HEK293 (cell line): ENCODE results near the gene KIF21A.

Experiments used
- CTCF ChIA-PET: fragments of 350-600 bp; formaldehyde crosslinking; extraction: SDS; loops from one replicate; lab custom pipeline; 2021; ENCODE audit warnings: antibody characterized with exemption; lab: Yijun Ruan, JAX
- POLR2A ChIA-PET: fragments of 300-600 bp; formaldehyde crosslinking; extraction: SDS; loops from one replicate; lab custom pipeline; 2020; ENCODE audit warnings: antibody characterized with exemption, inconsistent platforms; lab: Yijun Ruan, JAX
- H3K27ac ChIP-seq: fragments of 200-500 bp; sonication (Bioruptor generic); 2 replicates; pipeline ENCODE4 v1.5.1; 2014; ENCODE audit warnings: low read depth, low read length, control low read depth, inconsistent platforms; ENCODE audit errors: extremely low read depth
- H3K36me3 ChIP-seq, 2 experiments: fragments of 200-500 bp in 1 of 2; sonication (Bioruptor generic) in 1 of 2; 1 replicate in 1 of 2; 2 replicates in 1 of 2; pipeline ENCODE4 v1.5.1; 2014 to 2017; ENCODE audit warnings: inconsistent platforms in 2 of 2, low read length in 2 of 2; ENCODE audit not compliant: control insufficient read depth in 2 of 2, insufficient read depth in 1 of 2
- H3K4me1 ChIP-seq: fragments of 200-500 bp; sonication (Bioruptor generic); 2 replicates; pipeline ENCODE4 v1.5.1; 2014; ENCODE audit warnings: mild to moderate bottlenecking, low read length, inconsistent platforms; ENCODE audit not compliant: control insufficient read depth, insufficient read depth
- H3K4me3 ChIP-seq: 2 replicates; pipeline ENCODE4 v1.5.1; 2011; ENCODE audit warnings: low read depth, mild to moderate bottlenecking, control low read depth, low read length, moderate library complexity
- H3K9me3 ChIP-seq: fragments of 200-500 bp; sonication (Bioruptor generic); 2 replicates; pipeline ENCODE4 v1.5.1; 2014; ENCODE audit warnings: low read depth, low read length, inconsistent platforms; ENCODE audit not compliant: control insufficient read depth, insufficient read depth
- BCL11B ChIP-seq: fragments of 450-650 bp; formaldehyde crosslinking; IDR thresholded peaks from 2 replicates; pipeline ENCODE4 v1.5.1; 2016; ENCODE audit warnings: low read depth, missing biosample characterization, missing genetic modification characterization
- KLF9 ChIP-seq: fragments of 450-650 bp; formaldehyde crosslinking; IDR thresholded peaks from 2 replicates; pipeline ENCODE4 v1.5.1; 2016; ENCODE audit warnings: missing biosample characterization, missing genetic modification characterization, low read depth
- SCRT2 ChIP-seq: fragments of 450-650 bp; formaldehyde crosslinking; IDR thresholded peaks from 2 replicates; pipeline ENCODE4 v1.5.1; 2016; ENCODE audit warnings: missing biosample characterization, missing genetic modification characterization
- WT1 ChIP-seq: fragments of 450-650 bp; formaldehyde crosslinking; IDR thresholded peaks from 2 replicates; pipeline ENCODE4 v1.5.1; 2016; ENCODE audit warnings: missing biosample characterization, missing genetic modification characterization
- ZIC2 ChIP-seq: fragments of 450-650 bp; formaldehyde crosslinking; IDR thresholded peaks from 2 replicates; pipeline ENCODE4 v1.5.1; 2016; ENCODE audit warnings: missing biosample characterization, missing genetic modification characterization
- ZNF112 ChIP-seq: fragments of 450-650 bp; formaldehyde crosslinking; IDR thresholded peaks from 2 replicates; pipeline ENCODE4 v1.5.0; 2017; ENCODE audit warnings: missing biosample characterization, missing genetic modification characterization
- ZNF114 ChIP-seq: fragments of 450-650 bp; formaldehyde crosslinking; IDR thresholded peaks from 2 replicates; pipeline ENCODE4 v1.5.0; 2017; ENCODE audit warnings: missing biosample characterization, missing genetic modification characterization
- ZNF132 ChIP-seq: fragments of 450-650 bp; formaldehyde crosslinking; IDR thresholded peaks from 2 replicates; pipeline ENCODE4 v1.5.1; 2017; ENCODE audit warnings: missing biosample characterization, missing genetic modification characterization, borderline replicate concordance
- ZNF184 ChIP-seq: fragments of 450-650 bp; IDR thresholded peaks from 2 replicates; pipeline ENCODE4 v1.5.1; 2018; ENCODE audit warnings: missing biosample characterization, mild to moderate bottlenecking, missing genetic modification characterization
- ZNF274 ChIP-seq, 2 experiments: fragments of 200-500 bp in 1 of 2; fragments of 450-650 bp in 1 of 2; sonication (Bioruptor generic) in 1 of 2; formaldehyde crosslinking in 1 of 2; IDR thresholded peaks; 2 replicates each; pipeline versions ENCODE4 v1.5.1 to v1.6.1; 2014 to 2016; ENCODE audit warnings: borderline replicate concordance in 1 of 2, inconsistent platforms in 1 of 2, low read length in 1 of 2, missing biosample characterization in 1 of 2, missing genetic modification characterization in 1 of 2
- ZNF521 ChIP-seq: fragments of 450-650 bp; formaldehyde crosslinking; IDR thresholded peaks from 2 replicates; pipeline ENCODE4 v1.5.1; 2017; ENCODE audit warnings: missing biosample characterization, mild to moderate bottlenecking, missing genetic modification characterization
- ZNF558 ChIP-seq: fragments of 450-650 bp; formaldehyde crosslinking; IDR thresholded peaks from 2 replicates; pipeline ENCODE4 v1.5.1; 2016; ENCODE audit warnings: missing biosample characterization, missing genetic modification characterization
- ZNF610 ChIP-seq: fragments of 450-650 bp; formaldehyde crosslinking; IDR thresholded peaks from 2 replicates; pipeline ENCODE4 v1.5.1; 2016; ENCODE audit warnings: missing biosample characterization, missing genetic modification characterization, borderline replicate concordance
- ZNF623 ChIP-seq: fragments of 450-650 bp; formaldehyde crosslinking; IDR thresholded peaks from 2 replicates; pipeline ENCODE4 v1.5.1; 2016; ENCODE audit warnings: missing biosample characterization, missing genetic modification characterization
- ZNF658 ChIP-seq: fragments of 450-650 bp; formaldehyde crosslinking; IDR thresholded peaks from 2 replicates; pipeline ENCODE4; 2016; ENCODE audit warnings: missing biosample characterization, missing genetic modification characterization
- ZNF670 ChIP-seq: fragments of 450-650 bp; formaldehyde crosslinking; IDR thresholded peaks from 2 replicates; pipeline ENCODE4 v1.5.1; 2016; ENCODE audit warnings: missing biosample characterization, missing genetic modification characterization, low read depth
- ZNF707 ChIP-seq: fragments of 450-650 bp; formaldehyde crosslinking; IDR thresholded peaks from 2 replicates; pipeline ENCODE4 v1.5.1; 2016; ENCODE audit warnings: missing biosample characterization, missing genetic modification characterization
- ZNF777 ChIP-seq: fragments of 450-650 bp; formaldehyde crosslinking; IDR thresholded peaks from 2 replicates; pipeline ENCODE4 v1.5.1; 2017; ENCODE audit warnings: missing biosample characterization, missing genetic modification characterization, borderline replicate concordance
- ZNF837 ChIP-seq: fragments of 450-650 bp; formaldehyde crosslinking; IDR thresholded peaks from 2 replicates; pipeline ENCODE4 v1.5.1; 2016; ENCODE audit warnings: missing biosample characterization, missing genetic modification characterization
- ZNF843 ChIP-seq: fragments of 450-650 bp; formaldehyde crosslinking; IDR thresholded peaks from 2 replicates; pipeline ENCODE4 v1.5.1; 2016; ENCODE audit warnings: missing biosample characterization, missing genetic modification characterization
- ZSCAN16 ChIP-seq: fragments of 450-650 bp; formaldehyde crosslinking; IDR thresholded peaks from 2 replicates; pipeline ENCODE4 v1.5.1; 2016; ENCODE audit warnings: missing biosample characterization, missing genetic modification characterization
- TF ChIP-seq, protein P1 (sequence below): fragments of 450-650 bp; formaldehyde crosslinking; conservative IDR thresholded peaks from 2 replicates; pipeline ENCODE4 v1.5.1; 2016; ENCODE audit warnings: low read depth, missing biosample characterization, missing genetic modification characterization
- TF ChIP-seq, protein P2 (sequence below): fragments of 450-650 bp; formaldehyde crosslinking; IDR thresholded peaks from 2 replicates; pipeline ENCODE4 v1.5.1; 2016; ENCODE audit warnings: missing biosample characterization, missing genetic modification characterization
- TF ChIP-seq, protein P3 (sequence below): fragments of 450-650 bp; formaldehyde crosslinking; IDR thresholded peaks from 2 replicates; pipeline ENCODE4 v1.5.1; 2016; ENCODE audit warnings: missing biosample characterization, missing genetic modification characterization

KIF21A gene

DNA sequence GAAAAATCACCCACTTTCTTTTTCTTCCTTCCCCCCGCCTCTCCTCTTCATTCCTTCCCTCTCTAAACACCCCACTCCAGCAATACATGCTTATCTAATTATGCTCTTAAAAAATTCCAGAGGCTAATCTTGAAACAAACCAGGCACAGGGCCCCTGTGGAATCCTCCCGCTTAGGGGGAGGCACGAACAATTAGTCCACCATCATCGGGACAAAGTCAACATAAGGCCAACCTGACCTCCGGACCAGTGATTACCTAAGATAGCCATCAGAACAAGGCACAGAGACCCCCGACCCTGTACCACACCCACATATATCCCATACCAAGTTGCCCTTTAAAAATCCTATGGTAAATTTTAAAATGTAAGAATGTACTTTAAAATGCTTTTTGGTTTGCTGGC is 47.1 kb downstream of the KIF21A start:
- ChIA-PET POLR2A (no interaction called here), CTCF (no interaction called here)
- no peak overlapping the region for H3K4me3 ChIP-seq
- no peaks in the 10 kb centered on the region for H3K36me3 ChIP-seq
- H3K9me3 ChIP-seq = no peaks in the 10 kb centered on the region
- no peaks in the 10 kb centered on the region for H3K4me1 ChIP-seq
- no peak overlapping the region for H3K27ac ChIP-seq
- TF ChIP-seq ZNF837 = no peak
- TF ChIP-seq ZNF670 (tag by site-specific recombination) = no peak
- no peak for TF ChIP-seq ZNF610 (tag by site-specific recombination)
- no peak for TF ChIP-seq ZSCAN16 (tag by site-specific recombination)
- no peak for TF ChIP-seq ZNF843 (tag by site-specific recombination)
- no peak for TF ChIP-seq ZNF777 (tag by site-specific recombination)

DNA sequence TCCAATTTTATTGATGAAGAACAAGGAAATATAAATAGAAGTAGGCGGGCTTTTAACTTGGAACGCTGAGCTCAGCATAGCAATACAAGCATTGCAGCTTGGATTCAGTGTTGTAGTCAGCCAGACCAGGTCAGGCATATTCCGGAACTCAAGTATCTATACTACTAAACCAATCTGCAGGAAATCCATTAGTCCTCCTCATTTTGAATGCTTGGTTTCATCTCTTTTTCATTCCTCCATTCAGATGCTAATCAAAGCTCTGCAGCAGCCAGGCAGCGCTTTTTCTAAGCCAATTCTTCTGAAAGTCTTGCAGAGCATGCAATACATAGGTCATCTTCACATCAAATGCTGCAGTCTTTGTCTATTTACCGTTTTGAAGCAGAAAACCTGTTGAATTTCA is 49.0 kb downstream of the KIF21A start:
- Histone ChIP-seq H3K4me3 (no peak overlapping the region), H3K36me3 (no peaks in the 10 kb centered on the region), H3K4me1 (no peaks in the 10 kb centered on the region), H3K27ac (no peak overlapping the region), H3K9me3 (no peaks in the 10 kb centered on the region)
- TF ChIP-seq, protein P1, sequence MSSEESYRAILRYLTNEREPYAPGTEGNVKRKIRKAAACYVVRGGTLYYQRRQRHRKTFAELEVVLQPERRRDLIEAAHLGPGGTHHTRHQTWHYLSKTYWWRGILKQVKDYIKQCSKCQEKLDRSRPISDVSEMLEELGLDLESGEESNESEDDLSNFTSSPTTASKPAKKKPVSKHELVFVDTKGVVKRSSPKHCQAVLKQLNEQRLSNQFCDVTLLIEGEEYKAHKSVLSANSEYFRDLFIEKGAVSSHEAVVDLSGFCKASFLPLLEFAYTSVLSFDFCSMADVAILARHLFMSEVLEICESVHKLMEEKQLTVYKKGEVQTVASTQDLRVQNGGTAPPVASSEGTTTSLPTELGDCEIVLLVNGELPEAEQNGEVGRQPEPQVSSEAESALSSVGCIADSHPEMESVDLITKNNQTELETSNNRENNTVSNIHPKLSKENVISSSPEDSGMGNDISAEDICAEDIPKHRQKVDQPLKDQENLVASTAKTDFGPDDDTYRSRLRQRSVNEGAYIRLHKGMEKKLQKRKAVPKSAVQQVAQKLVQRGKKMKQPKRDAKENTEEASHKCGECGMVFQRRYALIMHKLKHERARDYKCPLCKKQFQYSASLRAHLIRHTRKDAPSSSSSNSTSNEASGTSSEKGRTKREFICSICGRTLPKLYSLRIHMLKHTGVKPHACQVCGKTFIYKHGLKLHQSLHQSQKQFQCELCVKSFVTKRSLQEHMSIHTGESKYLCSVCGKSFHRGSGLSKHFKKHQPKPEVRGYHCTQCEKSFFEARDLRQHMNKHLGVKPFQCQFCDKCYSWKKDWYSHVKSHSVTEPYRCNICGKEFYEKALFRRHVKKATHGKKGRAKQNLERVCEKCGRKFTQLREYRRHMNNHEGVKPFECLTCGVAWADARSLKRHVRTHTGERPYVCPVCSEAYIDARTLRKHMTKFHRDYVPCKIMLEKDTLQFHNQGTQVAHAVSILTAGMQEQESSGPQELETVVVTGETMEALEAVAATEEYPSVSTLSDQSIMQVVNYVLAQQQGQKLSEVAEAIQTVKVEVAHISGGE (tag by site-specific recombination) = no peak
- TF ChIP-seq SCRT2 (tag by site-specific recombination) (0 out of 2 replicates have a peak, but pooled peaks have one; percentile 29), ZNF114 (no peak), WT1 (tag by site-specific recombination) (no peak), ZNF274 (IDR thresholded peaks at IDR 0.05; ENCODE audit: low read length) (no peak), ZNF274 (tag by site-specific recombination; IDR thresholded peaks at IDR 0.05; ENCODE audit: borderline replicate concordance) (no peak)
- ChIA-PET POLR2A (no interaction called here), CTCF (interaction anchor here (0.9 to 1.5 kb wide), 2 partner anchors 7 to 255 kb away, joined by 3 to 4 read pairs; no protein-coding TSS in a partner anchor)

DNA sequence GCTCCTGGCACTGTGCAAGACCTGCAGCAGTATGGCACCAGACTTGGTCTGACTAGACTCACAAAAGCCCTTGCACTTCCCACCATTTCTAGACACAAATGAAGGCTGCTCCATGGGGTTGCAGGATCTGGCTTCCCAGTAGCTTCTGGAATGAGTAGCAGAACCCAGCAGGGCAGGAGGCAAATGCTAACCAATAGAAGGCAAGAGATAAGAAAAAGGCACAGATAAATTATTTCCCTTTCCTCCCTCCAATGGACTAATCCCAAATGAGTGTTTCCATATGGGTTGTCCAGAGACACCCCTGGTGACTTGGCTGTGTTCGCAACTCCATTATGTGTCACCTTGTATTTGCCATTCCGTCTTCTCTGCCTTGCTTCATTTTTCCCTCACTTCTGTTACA is 49.7 kb downstream of the KIF21A start:
- no peak overlapping the region for H3K4me3 ChIP-seq
- no peaks in the 10 kb centered on the region for H3K4me1 ChIP-seq
- CTCF ChIA-PET = no interaction called here
- H3K27ac ChIP-seq = no peak overlapping the region
- POLR2A ChIA-PET = no interaction called here
- H3K9me3 ChIP-seq = no peaks in the 10 kb centered on the region
- no peaks in the 10 kb centered on the region for H3K36me3 ChIP-seq
- no peak for TF ChIP-seq ZNF558
- TF ChIP-seq ZNF707 = no peak
- TF ChIP-seq, protein P2, sequence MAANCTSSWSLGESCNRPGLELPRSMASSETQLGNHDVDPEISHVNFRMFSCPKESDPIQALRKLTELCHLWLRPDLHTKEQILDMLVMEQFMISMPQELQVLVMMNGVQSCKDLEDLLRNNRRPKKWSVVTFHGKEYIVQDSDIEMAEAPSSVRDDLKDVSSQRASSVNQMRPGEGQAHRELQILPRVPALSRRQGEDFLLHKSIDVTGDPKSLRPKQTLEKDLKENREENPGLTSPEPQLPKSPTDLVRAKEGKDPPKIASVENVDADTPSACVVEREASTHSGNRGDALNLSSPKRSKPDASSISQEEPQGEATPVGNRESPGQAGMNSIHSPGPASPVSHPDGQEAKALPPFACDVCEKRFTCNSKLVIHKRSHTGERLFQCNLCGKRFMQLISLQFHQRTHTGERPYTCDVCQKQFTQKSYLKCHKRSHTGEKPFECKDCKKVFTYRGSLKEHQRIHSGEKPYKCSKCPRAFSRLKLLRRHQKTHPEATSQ (tag by site-specific recombination) = no peak
- TF ChIP-seq ZNF623 (tag by site-specific recombination) = no peak
- TF ChIP-seq ZNF658 (tag by site-specific recombination) = no peak
- TF ChIP-seq ZIC2 (tag by site-specific recombination) = no peak
- TF ChIP-seq KLF9 (tag by site-specific recombination) = no peak
- TF ChIP-seq ZNF521 (tag by site-specific recombination) = no peak
- TF ChIP-seq, protein P3, sequence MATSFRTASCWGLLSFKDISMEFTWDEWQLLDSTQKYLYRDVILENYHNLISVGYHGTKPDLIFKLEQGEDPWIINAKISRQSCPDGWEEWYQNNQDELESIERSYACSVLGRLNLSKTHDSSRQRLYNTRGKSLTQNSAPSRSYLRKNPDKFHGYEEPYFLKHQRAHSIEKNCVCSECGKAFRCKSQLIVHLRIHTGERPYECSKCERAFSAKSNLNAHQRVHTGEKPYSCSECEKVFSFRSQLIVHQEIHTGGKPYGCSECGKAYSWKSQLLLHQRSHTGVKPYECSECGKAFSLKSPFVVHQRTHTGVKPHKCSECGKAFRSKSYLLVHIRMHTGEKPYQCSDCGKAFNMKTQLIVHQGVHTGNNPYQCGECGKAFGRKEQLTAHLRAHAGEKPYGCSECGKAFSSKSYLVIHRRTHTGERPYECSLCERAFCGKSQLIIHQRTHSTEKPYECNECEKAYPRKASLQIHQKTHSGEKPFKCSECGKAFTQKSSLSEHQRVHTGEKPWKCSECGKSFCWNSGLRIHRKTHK (tag by site-specific recombination) = no peak
- no peak for TF ChIP-seq ZNF112 (tag by site-specific recombination)
- no peak for TF ChIP-seq BCL11B (tag by site-specific recombination)
- TF ChIP-seq ZNF132 (tag by site-specific recombination) = no peak
- TF ChIP-seq ZNF184 (tag by site-specific recombination) = no peak
